Body of pancreas (tissue), 4 donors: ENCODE data around the gene PXDC1. TPM values are rescaled to one million over a fixed set of nuclear protein-coding genes. Genes with fewer than 3 reads are reported as not detected.

Experiments used
- ATAC-seq: fragments of 150-250 bp; one replicate; pipeline ENCODE4 v1.9.1; 2016
- DNase-seq, 4 donors: peaks; one replicate each; pipeline ENCODE4 v3.0.0-alpha.2; 2019
- H3K27ac ChIP-seq, 4 donors: fragments of 200-600 bp; sonication (generic); 1 replicate in 3 of 4; 2 replicates in 1 of 4; pipeline versions ENCODE4 v1.5.1 to v1.6.1; 2016 to 2019; ENCODE audit warnings: mild to moderate bottlenecking in 1 of 4, mixed read lengths in 1 of 4, moderate library complexity in 1 of 4
- H3K27me3 ChIP-seq, 2 donors: fragments of 200-600 bp; sonication (generic); one replicate each; pipeline ENCODE4 v1.6.0; 2016; ENCODE audit warnings: mild to moderate bottlenecking in 1 of 2
- H3K36me3 ChIP-seq, 2 donors: fragments of 200-600 bp; sonication (generic); replicated peaks in 1 of 2; 2 replicates each; pipeline ENCODE4 v1.5.1; 2016; ENCODE audit warnings: low read depth in 2 of 2; ENCODE audit not compliant: insufficient read depth in 1 of 2
- H3K4me1 ChIP-seq: fragments of 200-600 bp; sonication (generic); one replicate; pipeline ENCODE4 v1.6.0; 2016
- H3K4me3 ChIP-seq, 2 donors: fragments of 200-600 bp; sonication (generic); 1 replicate in 1 of 2; 2 replicates in 1 of 2; pipeline ENCODE4 v1.5.1; 2016 to 2019
- H3K9me3 ChIP-seq, 3 donors: fragments of 200-600 bp; sonication (generic); 1 replicate in 2 of 3; 2 replicates in 1 of 3; pipeline ENCODE4 v1.5.1; 2016
- POLR2A ChIP-seq, 3 donors: fragments of 450-650 bp; IDR thresholded peaks; one replicate each; pipeline ENCODE4 v1.6.1; 2016; ENCODE audit warnings: antibody characterized with exemption in 3 of 3, mild to moderate bottlenecking in 2 of 3
- WGBS, 2 donors: methylation state at CpG; one replicate each; pipeline ENCODE4 v1.1.5; 2017; 5-methylcytosine and 5-hydroxymethylcytosine counted together
- intact Hi-C: fragments of 100-400 bp; cut with DNase I; formaldehyde crosslinking; loops from one replicate; pipeline ENCODE4 v1.15.1; 2023
- total RNA-seq, 2 donors: library from RNA; depleted of rRNA; stranded (reverse); fragments of >200 nt; gene quantifications; one replicate each; pipeline ENCODE4 v1.1.0, GENCODE V29; 2016
- TF ChIP-seq, protein P1 (sequence below), 7 experiments: fragments of 450-650 bp in 4 of 7; fragments of 200-600 bp in 3 of 7; sonication (generic) in 3 of 7; IDR thresholded peaks; one replicate each; pipeline ENCODE4 v1.5.1; 2016 to 2019; ENCODE audit warnings: antibody characterized with exemption in 7 of 7

PXDC1 gene
- total RNA-seq, 2 donors from 2014 or later, result 30.9 to 35.6 TPM

DNA sequence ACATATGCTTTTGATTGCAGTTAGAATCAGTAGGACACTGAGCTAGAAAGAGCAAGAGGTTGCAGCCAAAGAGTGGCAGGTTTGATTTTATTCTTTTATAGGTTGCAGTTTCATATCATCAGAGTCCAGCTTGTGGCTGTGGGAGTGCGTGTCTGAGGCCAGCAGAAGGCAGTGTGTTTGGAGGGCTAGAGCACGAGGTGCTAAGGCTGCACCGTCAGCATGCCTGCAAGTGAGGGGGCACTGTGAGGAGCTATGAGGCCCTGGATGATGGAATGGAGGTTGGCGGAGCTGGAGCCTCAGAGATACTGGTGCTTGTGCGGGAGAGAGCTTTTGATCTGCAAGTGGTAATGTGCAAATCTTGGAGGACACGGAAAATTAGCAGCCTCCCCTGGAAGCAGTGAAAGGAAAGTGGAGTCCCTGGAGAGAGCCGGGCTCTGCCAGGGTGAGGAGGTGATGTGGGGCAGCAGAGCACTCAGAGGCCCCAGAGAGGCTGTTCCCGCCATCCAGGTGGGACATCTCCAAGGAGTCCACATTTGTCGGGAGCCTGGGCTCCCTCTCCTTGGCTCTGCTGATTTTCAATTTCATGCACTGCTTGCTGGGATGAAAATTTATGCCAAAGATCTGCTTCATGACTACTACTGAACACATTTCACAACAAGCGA, 43.6 kb downstream of the PXDC1 start:
- WGBS, 2 donors, result 88 to 89% methylated on average over 10 of the region's 10 CpGs
- no peak overlapping the region for H3K27ac ChIP-seq
- no peak for ATAC-seq
- no peak overlapping the region for H3K4me3 ChIP-seq
- no peaks in the 10 kb centered on the region for H3K36me3 ChIP-seq
- H3K27me3 ChIP-seq, result peaks cover 0 to 5% of the 10 kb centered on the region in 2 donors
- H3K4me1 ChIP-seq, result no peaks in the 10 kb centered on the region
- H3K9me3 ChIP-seq, result no peaks in the 10 kb centered on the region
- intact Hi-C loops, result no loop called here
- no peak for TF ChIP-seq POLR2A (IDR thresholded peaks at IDR 0.05)
- TF ChIP-seq, protein P1, sequence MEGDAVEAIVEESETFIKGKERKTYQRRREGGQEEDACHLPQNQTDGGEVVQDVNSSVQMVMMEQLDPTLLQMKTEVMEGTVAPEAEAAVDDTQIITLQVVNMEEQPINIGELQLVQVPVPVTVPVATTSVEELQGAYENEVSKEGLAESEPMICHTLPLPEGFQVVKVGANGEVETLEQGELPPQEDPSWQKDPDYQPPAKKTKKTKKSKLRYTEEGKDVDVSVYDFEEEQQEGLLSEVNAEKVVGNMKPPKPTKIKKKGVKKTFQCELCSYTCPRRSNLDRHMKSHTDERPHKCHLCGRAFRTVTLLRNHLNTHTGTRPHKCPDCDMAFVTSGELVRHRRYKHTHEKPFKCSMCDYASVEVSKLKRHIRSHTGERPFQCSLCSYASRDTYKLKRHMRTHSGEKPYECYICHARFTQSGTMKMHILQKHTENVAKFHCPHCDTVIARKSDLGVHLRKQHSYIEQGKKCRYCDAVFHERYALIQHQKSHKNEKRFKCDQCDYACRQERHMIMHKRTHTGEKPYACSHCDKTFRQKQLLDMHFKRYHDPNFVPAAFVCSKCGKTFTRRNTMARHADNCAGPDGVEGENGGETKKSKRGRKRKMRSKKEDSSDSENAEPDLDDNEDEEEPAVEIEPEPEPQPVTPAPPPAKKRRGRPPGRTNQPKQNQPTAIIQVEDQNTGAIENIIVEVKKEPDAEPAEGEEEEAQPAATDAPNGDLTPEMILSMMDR (IDR thresholded peaks at IDR 0.05), result no peak
- no peak for DNase-seq

DNA sequence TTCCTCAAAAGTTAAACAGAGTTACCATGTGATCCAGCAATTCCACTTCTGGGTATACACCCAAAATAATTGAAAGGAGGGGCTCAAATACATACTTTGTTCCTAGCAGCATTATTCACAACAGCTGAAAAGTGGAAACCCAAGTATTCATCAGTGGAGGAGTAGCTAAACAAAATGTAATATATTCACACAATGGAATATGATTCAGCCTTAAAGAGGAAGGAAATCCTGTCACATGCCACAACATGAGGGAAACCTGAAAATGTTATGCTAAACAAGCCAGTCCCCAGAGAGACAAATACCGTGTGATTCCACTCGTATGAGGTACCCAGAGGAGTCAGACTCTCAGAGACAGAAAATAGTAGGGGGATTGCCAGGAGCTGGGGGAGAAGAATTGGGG, 44.5 kb downstream of the PXDC1 start:
- no peak overlapping the region for H3K4me3 ChIP-seq
- H3K27ac ChIP-seq, result no peak overlapping the region
- no peaks in the 10 kb centered on the region for H3K4me1 ChIP-seq
- H3K27me3 ChIP-seq, result peaks cover 0 to 5% of the 10 kb centered on the region in 2 donors
- DNase-seq (no peak), ATAC-seq (no peak)
- H3K9me3 ChIP-seq, result no peaks in the 10 kb centered on the region
- intact Hi-C loops, result no loop called here
- no peak for TF ChIP-seq POLR2A (IDR thresholded peaks at IDR 0.05)
- TF ChIP-seq, protein P1 (IDR thresholded peaks at IDR 0.05), result no peak
- no peaks in the 10 kb centered on the region for H3K36me3 ChIP-seq
- 70 to 78% methylated on average over 2 of the region's 2 CpGs for WGBS, 2 donors

DNA sequence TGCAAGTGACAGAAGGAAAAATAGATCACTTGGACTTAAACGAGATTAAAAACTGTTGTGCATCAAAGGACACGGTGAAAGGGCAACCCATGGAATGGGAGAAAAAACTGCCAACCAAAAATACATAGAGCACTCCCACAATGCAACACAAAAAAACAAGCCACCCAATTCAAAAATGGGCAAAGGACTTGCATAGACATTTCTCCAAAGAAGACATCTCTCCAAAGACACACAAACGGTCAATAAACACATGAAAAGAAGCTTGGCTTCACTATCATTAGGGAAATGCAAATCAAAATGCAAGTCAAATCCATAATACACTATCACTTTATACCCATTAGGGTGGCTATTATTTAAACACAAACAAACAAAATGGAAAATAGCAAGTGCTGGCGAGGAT, 45.0 kb downstream of the PXDC1 start:
- ATAC-seq, result no peak
- no peaks in the 10 kb centered on the region for H3K9me3 ChIP-seq
- no peak for DNase-seq
- H3K36me3 ChIP-seq, result no peaks in the 10 kb centered on the region
- H3K4me3 ChIP-seq, result no peak overlapping the region
- H3K27ac ChIP-seq, result no peak overlapping the region
- no peaks in the 10 kb centered on the region for H3K4me1 ChIP-seq
- 77 to 78% methylated on average over 4 of the region's 4 CpGs for WGBS, 2 donors
- TF ChIP-seq POLR2A (IDR thresholded peaks at IDR 0.05), result no peak
- TF ChIP-seq, protein P1 (IDR thresholded peaks at IDR 0.05), result no peak
- H3K27me3 ChIP-seq, result peaks cover 0 to 5% of the 10 kb centered on the region in 2 donors
- intact Hi-C loops, result no loop called here

DNA sequence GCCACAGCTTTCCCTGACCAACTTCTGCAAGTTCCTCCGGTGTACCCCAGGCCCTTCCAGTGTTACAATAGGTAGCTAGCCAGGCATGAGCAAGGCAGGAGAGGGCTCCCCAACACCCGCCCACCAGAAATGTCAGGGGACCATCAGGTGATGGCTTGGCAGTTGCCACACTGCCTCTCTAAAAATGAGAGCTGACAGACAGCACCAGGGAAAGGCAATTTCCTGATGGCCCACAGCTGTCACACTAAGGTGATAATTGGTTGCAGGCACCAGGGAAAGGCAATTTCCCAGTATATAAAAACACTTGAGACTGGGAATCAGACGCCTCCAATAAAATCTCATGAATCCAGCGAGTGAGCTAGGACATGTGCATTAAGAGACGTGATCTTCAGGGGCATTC, 49.9 kb downstream of the PXDC1 start:
- TF ChIP-seq, protein P1 (IDR thresholded peaks at IDR 0.05), result no peak
- TF ChIP-seq POLR2A (IDR thresholded peaks at IDR 0.05), result no peak
- no peaks in the 10 kb centered on the region for H3K9me3 ChIP-seq
- intact Hi-C loops, result no loop called here
- H3K27me3 ChIP-seq, result peaks cover 0 to 5% of the 10 kb centered on the region in 2 donors
- DNase-seq (no peak), ATAC-seq (no peak)
- H3K4me3 ChIP-seq, result no peak overlapping the region
- no peaks in the 10 kb centered on the region for H3K36me3 ChIP-seq
- no peak overlapping the region for H3K27ac ChIP-seq
- H3K4me1 ChIP-seq, result no peaks in the 10 kb centered on the region
- 77 to 87% methylated on average over 5 of the region's 5 CpGs for WGBS, 2 donors

DNA sequence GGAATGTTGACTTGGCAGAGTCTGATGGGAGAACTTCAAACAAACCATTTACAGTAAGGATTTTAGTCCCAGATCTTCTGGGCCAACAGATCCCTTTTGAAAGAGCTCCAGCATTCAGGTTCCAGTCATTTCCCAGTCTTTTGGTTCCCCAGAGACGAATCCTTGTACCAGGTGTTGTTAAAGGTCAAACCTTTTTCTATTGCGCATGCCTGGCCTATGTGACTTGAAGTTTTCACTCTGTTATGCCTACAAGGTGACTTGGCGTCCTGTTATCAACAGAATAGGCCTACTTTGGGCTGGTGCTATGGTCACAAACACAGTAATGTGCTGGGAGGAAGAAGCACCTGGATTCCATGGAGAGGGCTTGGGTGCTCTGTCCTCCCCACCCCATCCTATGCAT, 52.3 kb downstream of the PXDC1 start:
- H3K4me3 ChIP-seq, result no peak overlapping the region
- no peak overlapping the region for H3K27ac ChIP-seq
- H3K9me3 ChIP-seq, result no peaks in the 10 kb centered on the region
- H3K36me3 ChIP-seq, result no peaks in the 10 kb centered on the region
- 83 to 90% methylated on average over 3 of the region's 3 CpGs for WGBS, 2 donors
- H3K27me3 ChIP-seq, result no peaks in the 10 kb centered on the region
- no peaks in the 10 kb centered on the region for H3K4me1 ChIP-seq
- no peak for ATAC-seq
- no peak for TF ChIP-seq POLR2A (IDR thresholded peaks at IDR 0.05)
- TF ChIP-seq, protein P1 (IDR thresholded peaks at IDR 0.05), result no peak
- intact Hi-C loops, result no loop called here
- no peak for DNase-seq
